HCT116 (cell line): ENCODE measurements around the gene C5orf52. TPM values are rescaled to one million over a fixed set of nuclear protein-coding genes. Genes with fewer than 3 reads are reported as not detected.
A peak's percentile ranks its signal among the peaks of the same experiment; 100 is the strongest.

Source experiments
- ATAC-seq: fragments of 200-7000 bp; cut with Tn5 transposase; 2 replicates; pipeline ENCODE4 v1.9.1; 2020; ENCODE audit warnings: mild to moderate bottlenecking, moderate library complexity
- BruUV-seq: library from RNA; stranded (reverse); fragments of 400-500 nt; replicated peaks from 2 replicates; lab custom pipeline; 2021; lab: Mats Ljungman, UMichigan
- CTCF ChIA-PET: fragments of 300-600 bp; sonication (Branson Sonifier 250); formaldehyde crosslinking; loops from one replicate; lab custom pipeline; 2021; ENCODE audit warnings: antibody characterized with exemption; lab: Charles Lee
- POLR2A ChIA-PET: fragments of 300-600, 350-600 bp; sonication (Branson Sonifier 250); formaldehyde crosslinking; loops from one replicate; lab custom pipeline; 2021; ENCODE audit warnings: antibody characterized with exemption; lab: Charles Lee
- RAD21 ChIA-PET, 2 experiments: fragments of 300-600 bp; sonication (Branson Sonifier 250); formaldehyde crosslinking; loops; one replicate each; lab custom pipeline; 2023; ENCODE audit warnings: low total read pairs in 2 of 2; ENCODE audit not compliant: uncharacterized antibody in 2 of 2, unreplicated experiment in 2 of 2, low non-redundant PET in 1 of 2; lab: Charles Lee
- DNase-seq: peaks from one replicate; pipeline ENCODE4 v3.0.0-alpha.2; 2010; ENCODE audit warnings: low read depth, low spot score
- H2AFZ ChIP-seq: fragments of 200-600 bp; shearing (Covaris generic), sonication (generic); 2 replicates; pipeline ENCODE4 v1.6.1; 2017; ENCODE audit warnings: low read depth, mixed run types, mixed read lengths, antibody characterized with exemption, low read length; ENCODE audit not compliant: poor library complexity, severe bottlenecking
- H3K27ac ChIP-seq: 2 replicates; pipeline ENCODE4 v1.5.1; 2012; ENCODE audit warnings: low read depth, low read length
- H3K27me3 ChIP-seq: fragments of 200-600 bp; sonication (generic); 2 replicates; pipeline ENCODE4 v1.6.1; 2016; ENCODE audit warnings: mixed run types, low read length, mixed read lengths; ENCODE audit not compliant: insufficient read depth
- H3K36me3 ChIP-seq, 2 experiments: fragments of 200-500 bp in 1 of 2; fragments of 200-600 bp in 1 of 2; sonication (Bioruptor generic) in 1 of 2; sonication (generic) in 1 of 2; 2 replicates each; pipeline versions ENCODE4 v1.5.1 to v1.6.1; 2014 to 2016; ENCODE audit warnings: low read length in 2 of 2, inconsistent platforms in 1 of 2, mixed read lengths in 1 of 2, mixed run types in 1 of 2; ENCODE audit not compliant: insufficient read depth in 2 of 2, control insufficient read depth in 1 of 2
- H3K4me1 ChIP-seq, 2 experiments: fragments of 200-600 bp in 1 of 2; sonication (generic) in 1 of 2; 2 replicates each; pipeline versions ENCODE4 v1.5.1 to v1.6.1; 2012 to 2017; ENCODE audit warnings: low read length in 2 of 2, inconsistent platforms in 1 of 2, mild to moderate bottlenecking in 1 of 2, mixed read lengths in 1 of 2, mixed run types in 1 of 2, moderate library complexity in 1 of 2; ENCODE audit not compliant: insufficient read depth in 2 of 2, control insufficient read depth in 1 of 2
- H3K4me2 ChIP-seq: fragments of 200-600 bp; sonication (generic); 2 replicates; pipeline ENCODE4 v1.6.1; 2017; ENCODE audit warnings: mixed run types, low read length, mixed read lengths
- H3K4me3 ChIP-seq, 2 experiments: fragments of 200-600 bp in 1 of 2; sonication (generic) in 1 of 2; replicated peaks in 1 of 2; 2 replicates each; pipeline ENCODE4 v1.5.1; 2011 to 2016; ENCODE audit warnings: low read length in 2 of 2, control low read depth in 1 of 2, low read depth in 1 of 2, mild to moderate bottlenecking in 1 of 2, mixed read lengths in 1 of 2, mixed run types in 1 of 2
- H3K79me2 ChIP-seq: fragments of 200-600 bp; sonication (generic); 2 replicates; pipeline ENCODE4 v1.6.1; 2017; ENCODE audit warnings: mild to moderate bottlenecking, mixed run types, low read length, moderate library complexity, mixed read lengths; ENCODE audit not compliant: insufficient read depth
- H3K9ac ChIP-seq: fragments of 200-600 bp; sonication (generic); 2 replicates; pipeline ENCODE4 v1.6.1; 2016; ENCODE audit warnings: low read length, mixed read lengths
- H3K9me2 ChIP-seq: fragments of 200-600 bp; sonication (generic), shearing (Covaris generic); 2 replicates; pipeline ENCODE4 v1.6.1; 2017; ENCODE audit warnings: mixed run types, mild to moderate bottlenecking, moderate library complexity; ENCODE audit not compliant: insufficient read depth
- H3K9me3 ChIP-seq, 2 experiments: fragments of 200-500 bp in 1 of 2; fragments of 200-600 bp in 1 of 2; sonication (Bioruptor generic) in 1 of 2; sonication (generic) in 1 of 2; 2 replicates each; pipeline ENCODE4 v1.6.1; 2014 to 2017; ENCODE audit warnings: low read length in 2 of 2, mixed read lengths in 2 of 2, inconsistent platforms in 1 of 2, low read depth in 1 of 2, mild to moderate bottlenecking in 1 of 2, mixed run types in 1 of 2, moderate library complexity in 1 of 2; ENCODE audit not compliant: control insufficient read depth in 1 of 2, insufficient read depth in 1 of 2
- H4K20me1 ChIP-seq: fragments of 200-600 bp; sonication (generic), shearing (Covaris generic); 2 replicates; pipeline ENCODE4 v1.6.1; 2017; ENCODE audit warnings: mixed run types, mild to moderate bottlenecking, moderate library complexity; ENCODE audit not compliant: insufficient read depth
- CBX3 ChIP-seq: IDR thresholded peaks from 2 replicates; pipeline ENCODE4 v1.6.1; 2012; ENCODE audit warnings: low read depth
- CEBPB ChIP-seq: IDR thresholded peaks from 2 replicates; pipeline ENCODE4 v1.6.1; 2012; ENCODE audit warnings: low read depth
- EGR1 ChIP-seq: IDR thresholded peaks from 2 replicates; pipeline ENCODE4 v1.6.1; 2012; ENCODE audit warnings: low read depth
- EZH2 ChIP-seq: fragments of 200-600 bp; sonication (generic); IDR thresholded peaks from 2 replicates; pipeline ENCODE4 v1.6.1; 2017; ENCODE audit warnings: antibody characterized with exemption, mixed run types
- FOSL1 ChIP-seq: IDR thresholded peaks from 2 replicates; pipeline ENCODE4 v1.6.1; 2012; ENCODE audit warnings: low read depth
- POLR2AphosphoS5 ChIP-seq: IDR thresholded peaks from 2 replicates; pipeline ENCODE4 v1.6.1; 2011; ENCODE audit warnings: mild to moderate bottlenecking, low read depth, low read length, moderate library complexity
- RAD21 ChIP-seq: IDR thresholded peaks from 2 replicates; pipeline ENCODE4 v1.6.1; 2012; ENCODE audit warnings: low read depth, mild to moderate bottlenecking
- SIN3A ChIP-seq: IDR thresholded peaks from 2 replicates; pipeline ENCODE4 v1.6.1; 2012; ENCODE audit warnings: low read depth
- SRF ChIP-seq: IDR thresholded peaks from 2 replicates; pipeline ENCODE4 v1.6.1; 2012; ENCODE audit warnings: low read depth
- TCF7L2 ChIP-seq: IDR thresholded peaks from 2 replicates; pipeline ENCODE4 v1.7.0; 2011; ENCODE audit warnings: borderline replicate concordance, inconsistent platforms; ENCODE audit not compliant: insufficient read depth, insufficient read length; ENCODE audit errors: extremely low read depth
- ZBTB33 ChIP-seq: IDR thresholded peaks from 2 replicates; pipeline ENCODE4 v1.6.1; 2011; ENCODE audit warnings: mild to moderate bottlenecking, low read length, moderate library complexity; ENCODE audit not compliant: insufficient replicate concordance; ENCODE audit errors: extremely low read depth
- ZNF274 ChIP-seq: fragments of 200-500 bp; sonication (Bioruptor generic); IDR thresholded peaks from 2 replicates; pipeline ENCODE4 v1.6.1; 2014; ENCODE audit warnings: mild to moderate bottlenecking, low read depth, low read length, inconsistent platforms
- intact Hi-C: fragments of 100-400 bp; cut with micrococcal nuclease; formaldehyde crosslinking; loops from 2 replicates; pipeline ENCODE4 v1.10.0; 2022
- total RNA-seq: library from RNA; stranded (reverse); gene quantifications from one replicate; pipeline ENCODE4 v1.2.1, GENCODE V29; 2021; ENCODE audit not compliant: unreplicated experiment
- TF ChIP-seq, protein P1 (sequence below): IDR thresholded peaks from 2 replicates; pipeline ENCODE4 v1.6.1; 2012
- TF ChIP-seq, protein P2 (sequence below): IDR thresholded peaks from 2 replicates; pipeline ENCODE4 v1.6.1; 2012
- TF ChIP-seq, protein P3 (sequence below): IDR thresholded peaks from 2 replicates; pipeline ENCODE4 v1.6.1; 2012; ENCODE audit warnings: low read depth

The C5orf52 gene
- total RNA-seq, 1 experiment from 2014 or later: not detected

DNA sequence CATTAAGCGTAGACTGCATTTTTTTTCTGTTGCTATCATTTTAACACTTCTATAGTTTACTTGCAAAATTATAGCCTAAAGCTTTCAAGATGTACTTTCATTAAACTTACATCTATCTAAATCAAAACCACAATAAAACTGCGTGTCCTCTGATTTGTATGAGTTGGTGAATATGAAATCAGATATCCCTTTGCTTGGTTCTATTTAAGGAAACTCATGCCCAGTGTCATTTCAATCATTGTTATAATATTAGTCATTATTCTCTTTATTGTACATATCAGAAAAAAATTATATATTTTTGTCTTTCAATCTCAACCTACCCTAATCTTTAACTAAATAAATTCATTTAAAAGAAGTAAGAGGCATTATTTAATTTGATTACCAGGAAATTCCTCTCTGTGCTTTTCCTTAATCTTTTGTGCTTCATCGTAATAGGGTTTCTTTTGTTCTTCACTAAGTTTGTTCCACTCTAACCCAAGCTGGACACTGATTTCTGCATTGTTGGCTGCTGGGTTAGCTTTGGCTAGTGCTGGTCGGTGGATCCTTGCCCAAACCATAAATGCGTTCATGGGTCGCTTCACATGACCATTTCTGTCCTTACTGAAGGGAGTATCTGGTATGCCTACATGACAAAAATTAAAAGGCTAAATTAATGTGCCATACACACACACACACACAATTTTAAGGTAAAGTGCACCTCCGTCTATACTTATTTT, 22.9 kb upstream of the C5orf52 start:
- no peak overlapping the region for H3K4me3 ChIP-seq
- H3K79me2 ChIP-seq: no peaks in the 10 kb centered on the region
- TF ChIP-seq EZH2 (no peak), SRF (no peak), RAD21 (no peak)
- H3K9me3 ChIP-seq: no peaks in the 10 kb centered on the region
- H3K9me2 ChIP-seq: no peaks in the 10 kb centered on the region
- CTCF ChIA-PET: no interaction called here
- no peak overlapping the region for H3K4me2 ChIP-seq
- no peaks in the 10 kb centered on the region for H3K36me3 ChIP-seq
- intact Hi-C loops: no loop called here
- no peaks in the 10 kb centered on the region for H3K27me3 ChIP-seq
- H3K9ac ChIP-seq: no peak overlapping the region
- no peak overlapping the region for H3K27ac ChIP-seq
- RAD21 ChIA-PET: no interaction called here
- peak overlapping the region; percentile 59 for H2AFZ ChIP-seq
- BruUV-seq: no TSS peak
- DNase-seq (no peak), ATAC-seq (no peak)
- no peaks in the 10 kb centered on the region for H4K20me1 ChIP-seq
- peaks cover 0 to 9% of the 10 kb centered on the region in 2 experiments; a peak in 1 of 4 replicates for H3K4me1 ChIP-seq
- POLR2A ChIA-PET: no interaction called here

GRCh38 chr5:157649101-157649500, 22.2 kb upstream of the C5orf52 start:
- DNase-seq (no peak), ATAC-seq (no peak)
- H4K20me1 ChIP-seq: no peaks in the 10 kb centered on the region
- ChIA-PET POLR2A (no interaction called here), RAD21 (no interaction called here), CTCF (no interaction called here)
- intact Hi-C loops: no loop called here
- no peaks in the 10 kb centered on the region for H3K36me3 ChIP-seq
- TF ChIP-seq, protein P1, sequence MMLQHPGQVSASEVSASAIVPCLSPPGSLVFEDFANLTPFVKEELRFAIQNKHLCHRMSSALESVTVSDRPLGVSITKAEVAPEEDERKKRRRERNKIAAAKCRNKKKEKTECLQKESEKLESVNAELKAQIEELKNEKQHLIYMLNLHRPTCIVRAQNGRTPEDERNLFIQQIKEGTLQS: no peak
- TF ChIP-seq ZNF274 (no peak), TCF7L2 (no peak), CBX3 (no peak), FOSL1 (no peak), CEBPB (no peak), RAD21 (no peak), EGR1 (no peak), POLR2AphosphoS5 (no peak), SRF (no peak), SIN3A (no peak), ZBTB33 (no peak)
- TF ChIP-seq, protein P2, sequence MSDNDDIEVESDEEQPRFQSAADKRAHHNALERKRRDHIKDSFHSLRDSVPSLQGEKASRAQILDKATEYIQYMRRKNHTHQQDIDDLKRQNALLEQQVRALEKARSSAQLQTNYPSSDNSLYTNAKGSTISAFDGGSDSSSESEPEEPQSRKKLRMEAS: no peak
- TF ChIP-seq, protein P3, sequence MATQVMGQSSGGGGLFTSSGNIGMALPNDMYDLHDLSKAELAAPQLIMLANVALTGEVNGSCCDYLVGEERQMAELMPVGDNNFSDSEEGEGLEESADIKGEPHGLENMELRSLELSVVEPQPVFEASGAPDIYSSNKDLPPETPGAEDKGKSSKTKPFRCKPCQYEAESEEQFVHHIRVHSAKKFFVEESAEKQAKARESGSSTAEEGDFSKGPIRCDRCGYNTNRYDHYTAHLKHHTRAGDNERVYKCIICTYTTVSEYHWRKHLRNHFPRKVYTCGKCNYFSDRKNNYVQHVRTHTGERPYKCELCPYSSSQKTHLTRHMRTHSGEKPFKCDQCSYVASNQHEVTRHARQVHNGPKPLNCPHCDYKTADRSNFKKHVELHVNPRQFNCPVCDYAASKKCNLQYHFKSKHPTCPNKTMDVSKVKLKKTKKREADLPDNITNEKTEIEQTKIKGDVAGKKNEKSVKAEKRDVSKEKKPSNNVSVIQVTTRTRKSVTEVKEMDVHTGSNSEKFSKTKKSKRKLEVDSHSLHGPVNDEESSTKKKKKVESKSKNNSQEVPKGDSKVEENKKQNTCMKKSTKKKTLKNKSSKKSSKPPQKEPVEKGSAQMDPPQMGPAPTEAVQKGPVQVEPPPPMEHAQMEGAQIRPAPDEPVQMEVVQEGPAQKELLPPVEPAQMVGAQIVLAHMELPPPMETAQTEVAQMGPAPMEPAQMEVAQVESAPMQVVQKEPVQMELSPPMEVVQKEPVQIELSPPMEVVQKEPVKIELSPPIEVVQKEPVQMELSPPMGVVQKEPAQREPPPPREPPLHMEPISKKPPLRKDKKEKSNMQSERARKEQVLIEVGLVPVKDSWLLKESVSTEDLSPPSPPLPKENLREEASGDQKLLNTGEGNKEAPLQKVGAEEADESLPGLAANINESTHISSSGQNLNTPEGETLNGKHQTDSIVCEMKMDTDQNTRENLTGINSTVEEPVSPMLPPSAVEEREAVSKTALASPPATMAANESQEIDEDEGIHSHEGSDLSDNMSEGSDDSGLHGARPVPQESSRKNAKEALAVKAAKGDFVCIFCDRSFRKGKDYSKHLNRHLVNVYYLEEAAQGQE: no peak
- no peak overlapping the region for H3K9ac ChIP-seq
- H2AFZ ChIP-seq: no peak overlapping the region
- no peaks in the 10 kb centered on the region for H3K9me2 ChIP-seq
- no peak overlapping the region for H3K27ac ChIP-seq
- H3K4me1 ChIP-seq: peaks cover 0 to 9% of the 10 kb centered on the region in 2 experiments; a peak in 1 of 4 replicates
- H3K4me3 ChIP-seq: no peak overlapping the region
- no peaks in the 10 kb centered on the region for H3K79me2 ChIP-seq
- H3K4me2 ChIP-seq: no peak overlapping the region
- no peaks in the 10 kb centered on the region for H3K27me3 ChIP-seq
- BruUV-seq: no TSS peak
- H3K9me3 ChIP-seq: no peaks in the 10 kb centered on the region
